Gastrocnemius medialis (tissue), 4 donors: ENCODE results near the gene HADH. TPM values are rescaled to one million over a fixed set of nuclear protein-coding genes. Genes with fewer than 3 reads are reported as not detected.

Source experiments
- ATAC-seq, 2 donors: fragments of 150-250 bp; one replicate each; pipeline ENCODE4 v1.9.1; 2016
- DNase-seq, 2 donors: peaks; one replicate each; pipeline ENCODE4 v3.0.0-alpha.2; 2019
- H3K27ac ChIP-seq, 4 donors: fragments of 200-600 bp; sonication (generic); 1 replicate in 1 of 4; 2 replicates in 3 of 4; pipeline ENCODE4 v1.5.1; 2016 to 2018; ENCODE audit warnings: mild to moderate bottlenecking in 2 of 4, moderate library complexity in 1 of 4
- H3K27me3 ChIP-seq, 3 donors: fragments of 200-600 bp; sonication (generic) in 2 of 3; 1 replicate in 1 of 3; 2 replicates in 2 of 3; pipeline versions ENCODE4 v1.5.1 to v1.6.0; 2016 to 2019; ENCODE audit warnings: mild to moderate bottlenecking in 1 of 3, moderate library complexity in 1 of 3
- H3K36me3 ChIP-seq, 2 donors: fragments of 200-600 bp; sonication (generic) in 1 of 2; one replicate each; pipeline ENCODE4 v1.5.1; 2017 to 2018
- H3K4me1 ChIP-seq, 2 donors: fragments of 200-600 bp; sonication (generic) in 1 of 2; one replicate each; pipeline ENCODE4 v1.5.1; 2016 to 2017; ENCODE audit warnings: mild to moderate bottlenecking in 2 of 2
- H3K4me3 ChIP-seq, 4 donors: fragments of 200-600 bp; sonication (generic) in 3 of 4; 1 replicate in 1 of 4; 2 replicates in 3 of 4; pipeline ENCODE4 v1.5.1; 2016 to 2019; ENCODE audit warnings: mild to moderate bottlenecking in 2 of 4
- H3K9me3 ChIP-seq, 3 donors: fragments of 200-600 bp; sonication (generic) in 2 of 3; 1 replicate in 1 of 3; 2 replicates in 2 of 3; pipeline ENCODE4 v1.5.1; 2016 to 2019
- CTCF ChIP-seq, 5 experiments: fragments of 450-650 bp in 3 of 5; fragments of 200-600 bp in 2 of 5; sonication (generic) in 2 of 5; IDR thresholded peaks in 4 of 5; conservative IDR thresholded peaks in 1 of 5; 1 replicate in 4 of 5; 2 replicates in 1 of 5; pipeline ENCODE4 v1.5.1; 2016 to 2019; ENCODE audit warnings: antibody characterized with exemption in 5 of 5, mild to moderate bottlenecking in 3 of 5, moderate library complexity in 3 of 5
- POLR2A ChIP-seq, 2 donors: fragments of 450-650 bp; IDR thresholded peaks; one replicate each; pipeline ENCODE4 v1.6.1; 2017; ENCODE audit warnings: antibody characterized with exemption in 2 of 2, mild to moderate bottlenecking in 2 of 2, moderate library complexity in 2 of 2
- in situ Hi-C, 4 donors: fragments of 200-750 bp; cut with MboI; loops; one replicate each; pipeline versions ENCODE4 v1.15.0 to v1.8.0; 2017; ENCODE audit warnings: low sequenced_read_pairs in 4 of 4
- intact Hi-C: fragments of 100-400 bp; cut with DNase I; formaldehyde crosslinking; loops from one replicate; pipeline ENCODE4 v1.15.1; 2023; ENCODE audit warnings: low total_unique reads
- total RNA-seq, 4 donors: library from RNA; depleted of rRNA; stranded (reverse); fragments of >200 nt; gene quantifications; one replicate each; pipeline versions ENCODE4 v1.1.0 to v1.2.3, GENCODE V29; 2016

Gene HADH
- total RNA-seq, 4 donors from 2014 or later, result 78.0 to 137 (median 105) TPM

- no peaks in the 10 kb centered on the region for H3K27me3 ChIP-seq
- in situ Hi-C loops, result no loop called here
- no peak overlapping the region for H3K4me3 ChIP-seq
- H3K4me1 ChIP-seq, result peaks cover 65 to 78% of the 10 kb centered on the region in 2 donors
- DNase-seq, result no peak
- no peaks in the 10 kb centered on the region for H3K36me3 ChIP-seq
- peak overlapping the region; percentile 80 to 96 (median 88) for H3K27ac ChIP-seq
- ATAC-seq, result no peak
- TF ChIP-seq POLR2A (IDR thresholded peaks at IDR 0.05) (no peak), CTCF (IDR thresholded peaks at IDR 0.05 in 4 of 5, conservative IDR thresholded peaks at IDR 0.05 in 1 of 5) (no peak)
- intact Hi-C loops, result no loop called here
- H3K9me3 ChIP-seq, result no peaks in the 10 kb centered on the region
Measured at GRCh38 chr4:108004646-108005045, 15.0 kb downstream of the HADH start.

DNA sequence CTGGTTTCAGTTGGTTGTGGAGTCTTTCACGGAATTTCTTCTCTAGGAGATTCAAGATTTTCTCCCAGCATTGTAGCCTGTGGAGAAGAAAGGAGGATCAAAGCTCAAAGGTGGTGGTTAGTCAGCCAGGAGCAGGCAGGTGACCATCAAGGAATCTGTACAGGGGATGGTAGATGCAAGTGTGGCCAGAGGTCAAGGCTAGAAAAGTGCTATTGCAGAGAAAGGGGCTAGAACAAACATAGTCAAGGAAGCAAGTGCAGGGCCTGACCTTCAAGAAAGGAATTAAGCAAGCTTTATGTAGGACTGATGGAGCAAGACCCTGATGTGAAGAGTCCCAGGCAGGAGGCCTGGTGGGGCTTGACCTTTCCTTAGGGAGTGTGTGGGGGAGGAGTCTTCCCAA, 16.1 kb downstream of the HADH start:
- Histone ChIP-seq H3K4me3 (no peak overlapping the region), H3K27ac (peak overlapping the region; percentile 80 to 96 (median 88)), H3K9me3 (no peaks in the 10 kb centered on the region), H3K27me3 (no peaks in the 10 kb centered on the region), H3K36me3 (no peaks in the 10 kb centered on the region), H3K4me1 (peaks cover 56 to 74% of the 10 kb centered on the region in 2 donors)
- DNase-seq (no peak), ATAC-seq (peak in 1 of 2 donors; percentile 4)
- intact Hi-C loops, result no loop called here
- in situ Hi-C loops, result no loop called here
- TF ChIP-seq CTCF (IDR thresholded peaks at IDR 0.05 in 4 of 5, conservative IDR thresholded peaks at IDR 0.05 in 1 of 5) (no peak), POLR2A (IDR thresholded peaks at IDR 0.05) (no peak)

DNA sequence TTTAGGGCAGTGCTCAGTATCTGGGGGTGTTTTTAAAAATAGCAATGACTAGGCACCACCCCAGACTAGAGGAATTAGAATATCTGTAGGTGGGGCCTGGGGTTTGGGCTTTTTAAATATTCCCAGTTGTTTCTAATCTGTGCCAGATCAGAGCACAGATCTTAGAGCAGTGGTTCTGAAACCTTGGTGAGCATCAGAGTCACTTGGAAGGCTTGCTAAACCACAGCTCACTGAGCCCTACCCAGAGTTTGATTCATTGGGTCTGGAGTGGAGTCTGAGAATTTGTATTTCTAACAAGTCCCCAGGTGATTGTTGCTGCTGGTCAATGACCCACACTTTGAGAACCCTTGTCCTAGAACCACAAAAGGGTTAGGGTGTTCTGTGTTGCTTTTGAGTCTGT, 16.7 kb downstream of the HADH start:
- in situ Hi-C loops (no loop called here), intact Hi-C loops (no loop called here)
- peaks cover 0 to 4% of the 10 kb centered on the region in 2 donors for H3K36me3 ChIP-seq
- DNase-seq (no peak), ATAC-seq (no peak)
- peak overlapping the region; percentile 80 to 96 (median 88) for H3K27ac ChIP-seq
- H3K4me1 ChIP-seq, result peaks cover 53 to 71% of the 10 kb centered on the region in 2 donors
- H3K27me3 ChIP-seq, result no peaks in the 10 kb centered on the region
- no peak overlapping the region for H3K4me3 ChIP-seq
- TF ChIP-seq POLR2A (IDR thresholded peaks at IDR 0.05) (no peak), CTCF (IDR thresholded peaks at IDR 0.05 in 4 of 5, conservative IDR thresholded peaks at IDR 0.05 in 1 of 5) (no peak)
- H3K9me3 ChIP-seq, result no peaks in the 10 kb centered on the region

DNA sequence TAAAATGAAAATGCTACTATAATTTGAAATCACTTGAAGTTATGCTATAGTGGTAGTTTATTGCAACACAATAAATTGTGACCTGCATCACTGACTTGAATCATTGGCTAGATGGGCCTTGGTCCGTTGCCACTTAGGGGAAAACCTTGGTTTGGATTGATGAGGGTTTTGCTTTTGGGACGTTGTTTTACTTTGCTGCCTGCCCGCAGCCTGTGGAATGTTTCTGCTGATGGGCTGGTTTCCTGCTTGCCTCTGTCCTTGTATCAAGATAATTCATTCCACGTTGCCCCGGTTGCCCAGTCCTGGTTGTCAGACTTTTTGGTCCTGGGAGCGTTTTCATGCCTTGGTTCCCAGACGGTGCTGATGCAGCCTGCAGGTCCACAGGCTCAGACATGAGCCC, 18.3 kb downstream of the HADH start:
- ATAC-seq (no peak), DNase-seq (no peak)
- peak overlapping the region; percentile 80 to 96 (median 88) for H3K27ac ChIP-seq
- H3K27me3 ChIP-seq, result no peaks in the 10 kb centered on the region
- peaks cover 0 to 4% of the 10 kb centered on the region in 2 donors for H3K36me3 ChIP-seq
- no peak overlapping the region for H3K4me3 ChIP-seq
- in situ Hi-C loops, result no loop called here
- intact Hi-C loops, result loop anchor here (2.0 kb wide), 1 partner anchor 17 kb away; no protein-coding TSS in a partner anchor
- peaks cover 61 to 76% of the 10 kb centered on the region in 2 donors for H3K4me1 ChIP-seq
- no peak for TF ChIP-seq POLR2A (IDR thresholded peaks at IDR 0.05)
- no peak for TF ChIP-seq CTCF (IDR thresholded peaks at IDR 0.05 in 4 of 5, conservative IDR thresholded peaks at IDR 0.05 in 1 of 5)
- no peaks in the 10 kb centered on the region for H3K9me3 ChIP-seq

DNA sequence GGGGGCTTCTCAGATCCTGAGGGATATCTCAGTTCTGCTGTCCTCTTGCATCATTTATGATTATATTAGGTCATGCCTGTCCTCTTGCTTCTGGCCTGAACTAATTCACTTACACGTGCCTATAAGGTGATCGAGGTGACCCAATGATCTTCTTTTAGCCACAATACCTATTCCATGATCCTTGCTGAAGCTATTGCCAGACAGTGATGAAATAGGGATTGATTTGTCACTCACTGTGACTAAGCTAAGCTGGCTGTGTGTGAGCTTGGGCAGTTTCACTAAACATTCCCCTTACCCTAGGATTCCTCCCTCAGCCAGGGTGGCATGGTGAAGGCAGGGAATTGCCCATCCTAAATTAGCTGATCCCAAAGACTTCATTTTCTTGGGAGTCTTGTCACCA, 19.0 kb downstream of the HADH start:
- peak in 1 of 2 donors; percentile 21 for TF ChIP-seq POLR2A (IDR thresholded peaks at IDR 0.05)
- TF ChIP-seq CTCF (IDR thresholded peaks at IDR 0.05 in 4 of 5, conservative IDR thresholded peaks at IDR 0.05 in 1 of 5), result no peak
- peak; percentile 91 to 94 for ATAC-seq

More for the DNA sequence above, 19.0 kb downstream of the HADH start:
- peaks cover 0 to 4% of the 10 kb centered on the region in 2 donors for H3K36me3 ChIP-seq
- peak overlapping the region; percentile 80 to 96 (median 88) for H3K27ac ChIP-seq
- H3K9me3 ChIP-seq, result no peaks in the 10 kb centered on the region
- no peaks in the 10 kb centered on the region for H3K27me3 ChIP-seq
- no peak overlapping the region for H3K4me3 ChIP-seq
- in situ Hi-C loops (no loop called here), intact Hi-C loops (loop anchor here (2.0 kb wide), 1 partner anchor 18 kb away; no protein-coding TSS in a partner anchor)
- peaks cover 60 to 71% of the 10 kb centered on the region in 2 donors for H3K4me1 ChIP-seq
- peak; percentile 32 to 62 for DNase-seq
